Measurements from ENCODE around the gene TCF7.
A peak's percentile ranks its signal among the peaks of the same experiment; 100 is the strongest.

The TCF7 gene

DNA sequence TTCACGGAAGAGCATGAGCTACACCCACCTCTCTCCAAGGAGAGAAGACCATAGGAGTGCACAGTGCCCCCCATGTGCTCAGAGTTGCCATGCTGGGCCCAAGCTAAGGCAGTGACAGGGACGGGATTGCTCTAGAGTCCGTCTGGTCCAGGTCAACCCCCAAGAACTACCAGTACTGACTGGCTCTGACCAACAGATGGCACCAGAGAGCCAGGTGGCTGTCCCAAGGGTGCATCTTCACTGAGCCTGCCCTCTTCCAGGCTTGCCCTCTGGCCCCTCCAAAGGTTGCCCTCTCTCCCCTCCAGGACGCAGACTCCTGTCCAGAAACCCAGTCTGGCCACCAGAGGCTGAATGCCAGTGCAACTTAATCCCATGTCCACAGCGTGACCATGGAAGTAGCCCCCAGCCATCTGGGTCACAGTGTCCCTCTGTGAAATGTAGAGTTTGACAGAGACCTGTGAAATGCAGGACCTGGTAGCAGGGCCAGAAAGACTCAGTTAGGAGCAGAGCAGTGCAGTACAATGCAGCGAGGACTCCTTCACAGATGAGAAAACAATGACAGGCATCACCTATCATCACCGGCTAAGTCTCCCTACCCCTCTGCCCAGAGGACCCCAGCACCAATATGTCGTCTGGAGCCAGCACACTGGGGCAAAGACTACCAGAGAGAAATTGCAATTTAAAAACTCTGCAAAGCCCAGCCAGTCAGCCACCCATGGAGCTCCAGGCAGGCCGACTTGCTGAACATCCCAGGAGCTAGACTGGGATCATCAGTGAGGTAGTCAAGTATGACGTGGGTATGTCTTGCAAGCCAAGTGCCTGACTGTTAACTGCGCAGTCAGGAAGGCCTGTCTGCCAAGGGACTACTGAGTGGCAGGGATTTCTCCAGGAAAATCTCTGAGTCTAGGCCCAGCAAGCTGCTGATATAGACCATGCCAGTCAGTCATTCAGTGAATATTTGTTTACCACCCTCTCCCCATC, 70.0 kb downstream of the TCF7 start:
- DNase-seq = peak; percentile 15

- DNase-seq = no peak
These were observed 73.6 kb downstream of the TCF7 start for GRCh38 chr5:134188092-134188491.

GRCh38 chr5:134189031-134189430, 74.5 kb downstream of the TCF7 start:
- DNase-seq = no peak

- no peak for DNase-seq
These were observed 81.2 kb downstream of the TCF7 start for GRCh38 chr5:134195666-134196065.

Data from NCI-H748 treated with DMSO at 0.1 percent for 48 hours (cell line).